ENCODE results near the gene RAD9A.

RAD9A gene

DNA sequence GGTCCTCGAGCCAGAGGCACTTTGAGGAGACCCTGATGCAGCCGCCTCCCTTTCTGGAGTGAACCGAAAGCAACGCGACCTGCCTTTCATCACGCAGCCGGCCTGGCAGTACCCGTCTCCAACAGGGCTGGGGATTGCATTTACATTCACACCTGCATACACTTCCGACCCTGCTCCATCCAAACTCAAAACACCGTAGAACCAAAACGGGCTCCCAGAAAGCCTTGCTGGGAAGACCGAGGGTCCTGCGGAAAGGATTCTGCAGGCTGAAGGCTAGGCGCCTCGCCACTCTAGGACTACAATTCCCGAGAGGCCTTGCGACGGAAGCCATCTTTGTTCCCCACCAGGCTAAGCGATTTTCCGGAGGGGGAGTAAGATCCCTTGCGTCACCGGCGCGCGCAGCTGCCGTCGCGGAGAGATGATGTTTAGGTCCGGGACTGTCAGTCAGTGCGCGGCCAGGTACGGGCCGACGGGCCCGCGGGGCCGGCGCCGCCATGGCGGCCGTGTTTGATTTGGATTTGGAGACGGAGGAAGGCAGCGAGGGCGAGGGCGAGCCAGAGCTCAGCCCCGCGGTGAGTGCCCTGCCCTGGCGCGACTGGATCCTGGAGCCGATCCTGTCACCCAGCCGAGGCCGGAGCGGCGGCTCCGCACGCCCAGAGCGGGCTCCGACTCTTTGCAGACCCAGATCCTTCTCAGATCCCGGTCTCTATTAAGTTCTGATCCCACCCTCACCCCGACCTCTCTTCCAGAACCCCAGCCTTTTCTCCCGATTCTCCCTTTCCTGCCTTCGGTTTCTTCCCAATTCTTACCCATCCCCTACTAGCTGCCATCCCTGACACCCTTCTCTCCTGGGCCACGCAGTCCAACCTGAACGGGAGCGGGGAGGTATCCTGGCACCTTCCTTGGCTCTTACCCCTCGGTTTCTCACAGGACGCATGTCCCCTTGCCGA, 36.5 kb downstream of the RAD9A start, which contains the start of gene RPS6KB2:
TSS of gene RPS6KB2 (plus strand) at position 443 of the 950 bp plus-strand sequence. CDS start at position 495, 52 bp downstream.
- DNase-seq (ENCODE audit: low read depth in 2 of 2), result peak; percentile 99 to 100

GRCh38 chr11:67429038-67429668, 37.4 kb downstream of the RAD9A start:
- DNase-seq (ENCODE audit: low read depth in 2 of 2), result no peak

- no peak for DNase-seq (ENCODE audit: low read depth in 2 of 2)
Observed at GRCh38 chr11:67429722-67430121, 37.9 kb downstream of the RAD9A start.

GRCh38 chr11:67431346-67432249, 39.8 kb downstream of the RAD9A start:
- no peak for DNase-seq (ENCODE audit: low read depth in 2 of 2)

- DNase-seq (ENCODE audit: low read depth in 2 of 2), result no peak
Observed at GRCh38 chr11:67432655-67433349, 41.0 kb downstream of the RAD9A start.

GRCh38 chr11:67433536-67434394, 42.0 kb downstream of the RAD9A start:
- DNase-seq (ENCODE audit: low read depth in 2 of 2), result no peak

DNA sequence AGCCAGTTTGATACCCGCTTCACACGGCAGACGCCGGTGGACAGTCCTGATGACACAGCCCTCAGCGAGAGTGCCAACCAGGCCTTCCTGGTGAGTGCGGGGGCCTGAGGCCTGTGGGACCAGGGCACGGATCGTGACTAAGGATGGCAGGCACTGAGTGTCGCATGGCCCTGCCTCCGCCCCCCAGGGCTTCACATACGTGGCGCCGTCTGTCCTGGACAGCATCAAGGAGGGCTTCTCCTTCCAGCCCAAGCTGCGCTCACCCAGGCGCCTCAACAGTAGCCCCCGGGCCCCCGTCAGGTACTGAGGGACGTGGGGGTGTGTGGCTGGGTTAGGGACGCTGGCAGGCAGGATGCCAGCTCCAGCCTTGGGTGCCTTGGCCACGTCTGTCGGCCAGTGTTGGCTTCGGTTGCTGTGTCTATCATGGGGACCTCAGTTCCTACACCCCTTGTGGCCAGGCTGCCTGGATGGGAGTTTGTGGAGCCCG, 42.7 kb downstream of the RAD9A start:
- DNase-seq (ENCODE audit: low read depth in 2 of 2), result no peak

GRCh38 chr11:67435031-67435726, 43.4 kb downstream of the RAD9A start:
- no peak for DNase-seq (ENCODE audit: low read depth in 2 of 2)

- no peak for DNase-seq (ENCODE audit: low read depth in 2 of 2)
Observed at GRCh38 chr11:67435727-67436458, 44.1 kb downstream of the RAD9A start.

DNA sequence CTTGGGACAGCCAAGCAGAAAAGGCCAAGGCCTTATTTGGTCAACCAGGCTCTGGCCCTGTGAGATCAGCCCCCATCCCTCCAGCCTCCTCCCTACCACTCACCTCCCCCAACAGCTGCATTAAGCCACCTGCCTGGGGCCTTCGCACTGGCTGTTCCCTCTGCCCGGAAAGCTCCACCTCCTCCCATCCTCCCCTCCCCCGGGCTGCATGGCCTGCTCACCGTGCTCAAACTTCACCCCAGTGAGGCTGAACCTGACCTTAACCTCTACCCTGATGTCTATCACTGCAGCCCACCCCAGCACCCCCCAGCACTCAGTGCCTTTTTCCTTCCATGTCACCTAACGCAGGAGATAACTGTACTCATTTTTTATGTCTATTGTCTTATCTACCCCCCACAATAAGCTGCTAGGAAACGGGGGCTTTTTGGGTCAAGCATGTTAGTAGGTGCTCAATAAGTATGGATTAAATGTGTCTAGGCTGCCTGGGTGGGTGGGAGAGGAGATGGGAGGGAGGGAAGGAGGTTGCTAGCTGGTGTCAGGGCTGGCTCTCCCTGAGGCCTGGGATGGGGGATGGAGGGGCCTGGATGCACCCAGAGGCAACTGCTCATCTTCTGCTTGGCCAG, 44.8 kb downstream of the RAD9A start:
- peak; percentile 74 to 75 for DNase-seq (ENCODE audit: low read depth in 2 of 2)

GRCh38 chr11:67437082-67437808, 45.5 kb downstream of the RAD9A start, which contains the start of gene PTPRCAP:
Gene PTPRCAP (minus strand): TSS chr11:67437682. CDS start chr11:67437619, 63 bp downstream.
- DNase-seq (ENCODE audit: low read depth in 2 of 2), result no peak

DNA sequence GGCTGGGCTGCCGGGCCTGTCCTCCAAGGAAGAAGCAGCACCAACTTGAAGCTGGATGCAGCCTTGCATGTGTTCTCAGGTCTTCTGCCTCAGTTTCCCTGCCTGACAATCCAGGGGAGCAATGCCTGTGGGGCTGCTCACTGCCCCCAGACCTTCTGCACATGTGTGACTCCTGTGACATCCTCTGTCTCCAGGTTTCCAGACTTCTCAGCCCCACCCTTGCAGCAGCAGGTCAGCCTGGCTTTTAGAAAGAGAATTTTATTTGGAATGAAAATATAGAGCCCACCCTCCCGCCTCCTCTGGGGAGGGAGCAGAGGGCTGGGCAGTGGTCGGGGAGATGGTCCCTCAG, 46.0 kb downstream of the RAD9A start:
- DNase-seq (ENCODE audit: low read depth in 2 of 2), result no peak

- peak; percentile 77 to 78 for DNase-seq (ENCODE audit: low read depth in 2 of 2)
Observed at GRCh38 chr11:67438158-67438902, 46.5 kb downstream of the RAD9A start.

DNA sequence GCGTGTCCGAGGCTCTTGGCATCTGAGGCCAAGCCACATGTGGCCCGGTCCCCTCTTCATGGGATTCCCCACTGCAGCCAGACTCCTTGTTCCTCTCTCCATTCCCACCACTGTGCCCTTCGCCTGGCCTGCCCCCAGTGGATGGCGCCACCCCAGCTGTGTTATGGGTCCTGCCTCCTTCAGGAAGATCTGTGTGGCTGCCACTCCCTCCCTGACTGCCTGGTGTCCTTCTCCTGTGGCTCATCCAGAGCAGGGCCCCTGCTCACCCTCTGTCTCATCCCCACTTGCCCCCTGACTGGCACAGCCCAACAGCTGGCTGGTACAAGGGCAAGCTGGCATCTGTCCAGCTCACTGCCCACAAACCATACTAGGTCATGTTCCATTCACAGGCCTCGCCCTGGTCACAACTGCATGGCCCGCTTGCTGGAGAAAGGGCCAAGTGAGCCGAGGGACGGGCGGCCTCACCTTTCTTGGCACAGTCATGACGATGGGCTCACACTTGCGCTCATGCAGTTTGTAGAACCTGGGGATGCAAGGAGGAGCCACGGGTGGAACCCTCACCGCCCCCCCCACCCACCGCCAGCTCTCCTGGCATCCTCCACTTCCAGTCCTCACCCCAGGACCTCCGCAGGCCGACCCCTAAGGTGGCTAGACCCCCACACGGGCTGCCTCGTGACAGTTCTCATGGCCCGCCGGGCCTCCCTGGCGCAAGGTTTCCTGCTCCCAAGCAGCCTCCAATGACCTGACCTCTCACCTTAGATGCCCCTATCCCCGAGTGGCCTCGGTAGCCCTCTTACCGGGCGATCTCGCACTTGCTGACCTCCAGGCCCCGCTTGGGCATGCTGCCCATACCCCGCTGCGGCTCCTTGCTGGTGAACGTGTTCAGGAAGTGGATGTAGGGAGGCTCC, 47.8 kb downstream of the RAD9A start:
- DNase-seq (ENCODE audit: low read depth in 2 of 2), result no peak

GRCh38 chr11:67440229-67441097, 48.7 kb downstream of the RAD9A start:
- no peak for DNase-seq (ENCODE audit: low read depth in 2 of 2)
